Measurements from ENCODE around the gene CMSS1.

GRCh38 chr3:100209169-100209568 is 391.5 kb downstream of the CMSS1 start:
- TF ChIP-seq POLR2AphosphoS5 (IDR thresholded peaks at IDR 0.05; ENCODE audit: low read depth) (no peak), CTCF (IDR thresholded peaks at IDR 0.05; ENCODE audit: insufficient read depth, low read length) (no peak), GABPA (IDR thresholded peaks at IDR 0.05; ENCODE audit: low read depth) (no peak)
